GM23338 (cell line): ENCODE data around the gene PTGS1.

Experiments used
- EZH2 ChIP-seq: fragments of 200-600 bp; sonication (generic); IDR thresholded peaks from one replicate; pipeline ENCODE4 v1.8.0; 2017; ENCODE audit warnings: antibody characterized with exemption, mild to moderate bottlenecking, low read depth; ENCODE audit not compliant: unreplicated experiment
- EZH2phosphoT487 ChIP-seq: fragments of 200-600 bp; sonication (generic); IDR thresholded peaks from one replicate; pipeline ENCODE4 v1.8.1; 2018; ENCODE audit warnings: antibody characterized with exemption; ENCODE audit not compliant: unreplicated experiment
- POLR2AphosphoS5 ChIP-seq: IDR thresholded peaks from 2 replicates; pipeline ENCODE4 v1.6.1; 2016; ENCODE audit warnings: antibody characterized with exemption, low read depth
- ZNF331 ChIP-seq: fragments of 250-450 bp; sonication (Bioruptor Pico); IDR thresholded peaks from 2 replicates; pipeline ENCODE4 v1.5.0; 2020; ENCODE audit warnings: low read depth, mild to moderate bottlenecking, moderate library complexity
- TF ChIP-seq, protein P1 (sequence below), 2 experiments: fragments of 200-600 bp in 1 of 2; sonication (generic) in 1 of 2; conservative IDR thresholded peaks; 2 replicates each; pipeline versions ENCODE4 v1.5.1 to v1.6.1; 2016 to 2017; ENCODE audit warnings: antibody characterized with exemption in 2 of 2, low read depth in 2 of 2, mild to moderate bottlenecking in 2 of 2, moderate library complexity in 1 of 2
- TF ChIP-seq, protein P2 (sequence below): IDR thresholded peaks from one replicate; pipeline ENCODE4 v1.6.1; 2018; ENCODE audit warnings: antibody characterized with exemption; ENCODE audit not compliant: unreplicated experiment

DNA sequence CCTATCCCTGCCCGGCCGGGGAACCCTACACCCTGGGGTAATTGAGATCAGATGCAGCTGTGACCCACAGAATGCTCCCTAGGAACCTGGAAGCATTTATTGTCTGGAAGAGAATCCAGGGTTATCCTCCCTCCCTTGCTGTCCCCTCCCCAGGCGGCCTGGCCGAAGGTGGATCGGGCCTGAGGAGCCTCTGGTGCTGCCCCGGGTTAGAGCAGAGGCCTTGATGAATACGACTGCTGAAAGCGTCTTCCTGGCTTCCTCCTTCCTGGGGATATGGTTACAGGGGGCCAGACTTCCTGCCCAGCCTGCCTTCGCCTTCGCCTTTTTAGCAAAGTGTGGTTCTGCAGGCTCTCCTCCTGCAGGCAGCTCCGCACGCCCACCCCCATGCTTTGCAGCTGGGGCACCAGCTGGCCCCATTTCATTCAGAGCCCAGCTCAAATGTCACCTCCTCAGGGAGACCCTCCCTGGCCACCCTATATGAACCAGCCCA is 22.5 kb upstream of the PTGS1 start:
- TF ChIP-seq, protein P1, sequence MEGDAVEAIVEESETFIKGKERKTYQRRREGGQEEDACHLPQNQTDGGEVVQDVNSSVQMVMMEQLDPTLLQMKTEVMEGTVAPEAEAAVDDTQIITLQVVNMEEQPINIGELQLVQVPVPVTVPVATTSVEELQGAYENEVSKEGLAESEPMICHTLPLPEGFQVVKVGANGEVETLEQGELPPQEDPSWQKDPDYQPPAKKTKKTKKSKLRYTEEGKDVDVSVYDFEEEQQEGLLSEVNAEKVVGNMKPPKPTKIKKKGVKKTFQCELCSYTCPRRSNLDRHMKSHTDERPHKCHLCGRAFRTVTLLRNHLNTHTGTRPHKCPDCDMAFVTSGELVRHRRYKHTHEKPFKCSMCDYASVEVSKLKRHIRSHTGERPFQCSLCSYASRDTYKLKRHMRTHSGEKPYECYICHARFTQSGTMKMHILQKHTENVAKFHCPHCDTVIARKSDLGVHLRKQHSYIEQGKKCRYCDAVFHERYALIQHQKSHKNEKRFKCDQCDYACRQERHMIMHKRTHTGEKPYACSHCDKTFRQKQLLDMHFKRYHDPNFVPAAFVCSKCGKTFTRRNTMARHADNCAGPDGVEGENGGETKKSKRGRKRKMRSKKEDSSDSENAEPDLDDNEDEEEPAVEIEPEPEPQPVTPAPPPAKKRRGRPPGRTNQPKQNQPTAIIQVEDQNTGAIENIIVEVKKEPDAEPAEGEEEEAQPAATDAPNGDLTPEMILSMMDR (conservative IDR thresholded peaks at IDR 0.05; ENCODE audit: low read depth in 2 of 2) = no peak
- no peak for TF ChIP-seq POLR2AphosphoS5
- TF ChIP-seq, protein P2, sequence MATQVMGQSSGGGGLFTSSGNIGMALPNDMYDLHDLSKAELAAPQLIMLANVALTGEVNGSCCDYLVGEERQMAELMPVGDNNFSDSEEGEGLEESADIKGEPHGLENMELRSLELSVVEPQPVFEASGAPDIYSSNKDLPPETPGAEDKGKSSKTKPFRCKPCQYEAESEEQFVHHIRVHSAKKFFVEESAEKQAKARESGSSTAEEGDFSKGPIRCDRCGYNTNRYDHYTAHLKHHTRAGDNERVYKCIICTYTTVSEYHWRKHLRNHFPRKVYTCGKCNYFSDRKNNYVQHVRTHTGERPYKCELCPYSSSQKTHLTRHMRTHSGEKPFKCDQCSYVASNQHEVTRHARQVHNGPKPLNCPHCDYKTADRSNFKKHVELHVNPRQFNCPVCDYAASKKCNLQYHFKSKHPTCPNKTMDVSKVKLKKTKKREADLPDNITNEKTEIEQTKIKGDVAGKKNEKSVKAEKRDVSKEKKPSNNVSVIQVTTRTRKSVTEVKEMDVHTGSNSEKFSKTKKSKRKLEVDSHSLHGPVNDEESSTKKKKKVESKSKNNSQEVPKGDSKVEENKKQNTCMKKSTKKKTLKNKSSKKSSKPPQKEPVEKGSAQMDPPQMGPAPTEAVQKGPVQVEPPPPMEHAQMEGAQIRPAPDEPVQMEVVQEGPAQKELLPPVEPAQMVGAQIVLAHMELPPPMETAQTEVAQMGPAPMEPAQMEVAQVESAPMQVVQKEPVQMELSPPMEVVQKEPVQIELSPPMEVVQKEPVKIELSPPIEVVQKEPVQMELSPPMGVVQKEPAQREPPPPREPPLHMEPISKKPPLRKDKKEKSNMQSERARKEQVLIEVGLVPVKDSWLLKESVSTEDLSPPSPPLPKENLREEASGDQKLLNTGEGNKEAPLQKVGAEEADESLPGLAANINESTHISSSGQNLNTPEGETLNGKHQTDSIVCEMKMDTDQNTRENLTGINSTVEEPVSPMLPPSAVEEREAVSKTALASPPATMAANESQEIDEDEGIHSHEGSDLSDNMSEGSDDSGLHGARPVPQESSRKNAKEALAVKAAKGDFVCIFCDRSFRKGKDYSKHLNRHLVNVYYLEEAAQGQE = no peak
- no peak for TF ChIP-seq ZNF331 (CRISPR knock-in tag)
- TF ChIP-seq EZH2 = no peak
- no peak for TF ChIP-seq EZH2phosphoT487
